HepG2 (cell line): ENCODE data around the gene CCDC66. TPM values are rescaled to one million over a fixed set of nuclear protein-coding genes. Genes with fewer than 3 reads are reported as not detected.

Source experiments
- polyA plus RNA-seq, 8 experiments: library from polyadenylated mRNA; depleted of rRNA in 3 of 8; stranded (reverse) in 7 of 8; unstranded in 1 of 8; fragments of >200 nt; fragmentation: Illumina TruSeq in 4 of 8; extraction: Trizol in 4 of 8; gene quantifications; 2 replicates each; pipeline versions ENCODE4 v1.2.1 to v1.2.3, GENCODE V29; 2011 to 2016; ENCODE audit warnings: low read depth in 4 of 8, missing spikeins in 1 of 8, mixed read lengths in 1 of 8; ENCODE audit not compliant: insufficient read depth in 1 of 8
- total RNA-seq, 5 experiments: library from RNA; depleted of rRNA; stranded (reverse); fragments of >200 nt; fragmentation: Illumina TruSeq; extraction: Trizol; gene quantifications; 2 replicates each; pipeline ENCODE4 v1.2.3, GENCODE V29; 2016; ENCODE audit warnings: low read depth in 1 of 5

Gene CCDC66
- total and polyA plus RNA-seq, 2 of the 13 experiments (the other 11 are each of a cell fraction or from before 2014, with no cell fraction given), result 8.4 to 19.9 TPM

Other genes with a start within 250 kb of the CCDC66 start
- gene ERC2, start 88.7 kb upstream of the CCDC66 start, total RNA-seq (2016; rRNA removed; fragmentation: Illumina TruSeq; extraction: Trizol), result 0.22 and 0.28 TPM in 2 replicates
- 0.08 and 0.16 TPM in 2 replicates for gene ERC2, start 88.7 kb upstream of the CCDC66 start, polyA plus RNA-seq (2011; rRNA removed)
- 32.5 and 61.1 TPM in 2 replicates for gene TASOR, start 126.1 kb downstream of the CCDC66 start, total RNA-seq (2016; rRNA removed; fragmentation: Illumina TruSeq; extraction: Trizol)
- gene TASOR, start 126.1 kb downstream of the CCDC66 start, polyA plus RNA-seq (2011; rRNA removed), result 15.2 and 20.1 TPM in 2 replicates
- gene ARHGEF3, start 244.8 kb downstream of the CCDC66 start, total RNA-seq (2016; rRNA removed; fragmentation: Illumina TruSeq; extraction: Trizol), result 23.1 and 32.8 TPM in 2 replicates
- 10.3 and 14.8 TPM in 2 replicates for gene ARHGEF3, start 244.8 kb downstream of the CCDC66 start, polyA plus RNA-seq (2011; rRNA removed)